WTC11 (cell line): ENCODE measurements around the gene SEPTIN10. TPM values are rescaled to one million over a fixed set of nuclear protein-coding genes. Genes with fewer than 3 reads are reported as not detected.

Experiments
- ATAC-seq: fragments of 200-7000 bp; cut with Tn5 transposase; 2 replicates; pipeline ENCODE4 v1.10.0; 2021; ENCODE audit warnings: mild to moderate bottlenecking, moderate library complexity
- CTCF ChIA-PET: fragments of 300-600 bp; sonication (Branson Sonifier 250); formaldehyde crosslinking; loops from one replicate; lab custom pipeline; 2021; ENCODE audit warnings: antibody characterized with exemption; lab: Charles Lee
- POLR2A ChIA-PET: fragments of 350-600 bp; sonication (Branson Sonifier 250); formaldehyde crosslinking; loops from one replicate; lab custom pipeline; 2021; ENCODE audit warnings: antibody characterized with exemption; lab: Charles Lee
- DNase-seq: peaks from one replicate; pipeline ENCODE4 v3.0.0; 2021; ENCODE audit warnings: low spot score
- H3K27ac Mint-ChIP-seq: 2 replicates; pipeline ENCODE4 v1.8.0; 2021; ENCODE audit warnings: mixed read lengths
- H3K27me3 Mint-ChIP-seq: 2 replicates; pipeline ENCODE4 v1.8.0; 2021; ENCODE audit warnings: low read depth, mild to moderate bottlenecking, moderate library complexity, mixed read lengths
- H3K36me3 Mint-ChIP-seq: 2 replicates; pipeline ENCODE4 v1.8.0; 2021; ENCODE audit warnings: mixed read lengths
- H3K4me1 Mint-ChIP-seq: 2 replicates; pipeline ENCODE4 v1.8.0; 2022; ENCODE audit warnings: mixed read lengths
- H3K4me3 Mint-ChIP-seq: 2 replicates; pipeline ENCODE4 v1.8.0; 2021; ENCODE audit warnings: mild to moderate bottlenecking, moderate library complexity, mixed read lengths
- H3K9me3 Mint-ChIP-seq: 2 replicates; pipeline ENCODE4 v1.8.0; 2021; ENCODE audit warnings: mixed read lengths
- ATF1 ChIP-seq: sonication (generic); formaldehyde crosslinking; IDR thresholded peaks from 2 replicates; pipeline ENCODE4 v1.8.1; 2023; ENCODE audit warnings: mild to moderate bottlenecking, moderate library complexity, missing genetic modification reagents
- GRHL2 ChIP-seq: fragments of 250-450 bp; sonication (Bioruptor Pico); IDR thresholded peaks from 2 replicates; pipeline ENCODE4 v1.8.0; 2022; ENCODE audit warnings: mild to moderate bottlenecking, moderate library complexity; ENCODE audit not compliant: insufficient replicate concordance, severe bottlenecking
- JAZF1 ChIP-seq: fragments of 250-450 bp; sonication (Bioruptor Pico); IDR thresholded peaks from 2 replicates; pipeline ENCODE4 v1.9.0; 2021; ENCODE audit warnings: moderate library complexity, mild to moderate bottlenecking, inconsistent platforms
- NFE2L1 ChIP-seq: sonication (generic); formaldehyde crosslinking; IDR thresholded peaks from 2 replicates; pipeline ENCODE4 v1.8.1; 2023; ENCODE audit warnings: missing genetic modification reagents
- NR1H2 ChIP-seq: sonication (generic); formaldehyde crosslinking; IDR thresholded peaks from 2 replicates; pipeline ENCODE4 v1.9.0; 2021; ENCODE audit warnings: mild to moderate bottlenecking, moderate library complexity, missing genetic modification reagents
- NR3C1 ChIP-seq: sonication (generic); formaldehyde crosslinking; conservative IDR thresholded peaks from 2 replicates; pipeline ENCODE4 v1.8.1; 2023; ENCODE audit warnings: low read depth, mild to moderate bottlenecking, missing genetic modification reagents
- RELA ChIP-seq: sonication (generic); formaldehyde crosslinking; IDR thresholded peaks from 2 replicates; pipeline ENCODE4 v1.8.1; 2022; ENCODE audit warnings: missing genetic modification reagents, mild to moderate bottlenecking, borderline replicate concordance
- RORB ChIP-seq: fragments of 250-450 bp; sonication (Bioruptor Pico); IDR thresholded peaks from 2 replicates; pipeline ENCODE4 v1.9.0; 2021; ENCODE audit warnings: mild to moderate bottlenecking
- ZNF232 ChIP-seq: sonication (generic); formaldehyde crosslinking; IDR thresholded peaks from 2 replicates; pipeline ENCODE4 v1.8.0; 2022; ENCODE audit warnings: mild to moderate bottlenecking, missing genetic modification reagents
- ZNF423 ChIP-seq: fragments of 250-450 bp; sonication (Bioruptor Pico); IDR thresholded peaks from 2 replicates; pipeline ENCODE4 v2.1.2; 2022; ENCODE audit warnings: mild to moderate bottlenecking, moderate library complexity
- total RNA-seq: library from RNA; stranded (reverse); gene quantifications from 3 replicates; pipeline ENCODE4 v1.2.3, GENCODE V29; 2021
- TF ChIP-seq, protein P1 (sequence below): fragments of 250-450 bp; sonication (Bioruptor Pico); IDR thresholded peaks from 2 replicates; pipeline ENCODE4 v1.9.0; 2021; ENCODE audit warnings: mild to moderate bottlenecking
- TF ChIP-seq, protein P2 (sequence below): fragments of 200-600 bp; IDR thresholded peaks from 2 replicates; pipeline ENCODE4 v1.8.0; 2022; ENCODE audit warnings: antibody characterized with exemption
- TF ChIP-seq, protein P3 (sequence below): sonication (generic); formaldehyde crosslinking; IDR thresholded peaks from 2 replicates; pipeline ENCODE4 v1.8.0; 2023; ENCODE audit warnings: missing genetic modification reagents
- TF ChIP-seq, protein P4 (sequence below): sonication (generic); formaldehyde crosslinking; IDR thresholded peaks from 2 replicates; pipeline ENCODE4 v1.8.1; 2022; ENCODE audit warnings: mild to moderate bottlenecking, moderate library complexity, missing genetic modification reagents
- TF ChIP-seq, protein P5 (sequence below): sonication (generic); formaldehyde crosslinking; IDR thresholded peaks from 2 replicates; pipeline ENCODE4 v1.8.1; 2023; ENCODE audit warnings: mild to moderate bottlenecking, moderate library complexity, missing genetic modification reagents

Gene SEPTIN10
- total RNA-seq, 1 experiment from 2014 or later = 86.8 TPM

DNA sequence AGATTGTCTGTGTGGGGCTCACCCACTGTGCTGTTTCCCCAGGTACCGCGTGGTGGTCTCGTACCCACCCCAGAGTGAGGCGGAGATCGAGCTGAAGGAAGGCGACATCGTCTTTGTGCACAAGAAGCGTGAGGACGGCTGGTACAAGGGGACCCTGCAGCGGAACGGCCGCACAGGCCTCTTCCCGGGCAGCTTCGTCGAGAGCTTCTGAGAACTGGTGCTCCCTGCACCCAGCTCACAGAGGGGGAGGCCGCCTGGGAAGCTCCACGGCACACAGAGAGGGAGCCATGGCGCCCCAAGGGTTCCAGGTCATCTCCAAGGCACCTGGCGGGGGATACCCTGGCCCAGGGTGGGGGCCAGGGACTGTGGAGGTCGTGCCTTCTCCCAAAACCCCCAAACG lies 112.3 kb downstream of the SEPTIN10 start:
- Mint-ChIP-seq H3K36me3 (no peaks in the 10 kb centered on the region), H3K4me3 (no peak overlapping the region), H3K9me3 (peaks cover 17% of the 10 kb centered on the region), H3K4me1 (0 out of 2 replicates have a peak, but pooled peaks cover 5% of the 10 kb centered on the region), H3K27me3 (no peaks in the 10 kb centered on the region), H3K27ac (no peak overlapping the region)
- POLR2A ChIA-PET = no interaction called here
- CTCF ChIA-PET = interaction anchor here (2.2 kb wide), 1 partner anchor 9 kb away, joined by 11 read pairs; no protein-coding TSS in a partner anchor
- TF ChIP-seq, protein P1, sequence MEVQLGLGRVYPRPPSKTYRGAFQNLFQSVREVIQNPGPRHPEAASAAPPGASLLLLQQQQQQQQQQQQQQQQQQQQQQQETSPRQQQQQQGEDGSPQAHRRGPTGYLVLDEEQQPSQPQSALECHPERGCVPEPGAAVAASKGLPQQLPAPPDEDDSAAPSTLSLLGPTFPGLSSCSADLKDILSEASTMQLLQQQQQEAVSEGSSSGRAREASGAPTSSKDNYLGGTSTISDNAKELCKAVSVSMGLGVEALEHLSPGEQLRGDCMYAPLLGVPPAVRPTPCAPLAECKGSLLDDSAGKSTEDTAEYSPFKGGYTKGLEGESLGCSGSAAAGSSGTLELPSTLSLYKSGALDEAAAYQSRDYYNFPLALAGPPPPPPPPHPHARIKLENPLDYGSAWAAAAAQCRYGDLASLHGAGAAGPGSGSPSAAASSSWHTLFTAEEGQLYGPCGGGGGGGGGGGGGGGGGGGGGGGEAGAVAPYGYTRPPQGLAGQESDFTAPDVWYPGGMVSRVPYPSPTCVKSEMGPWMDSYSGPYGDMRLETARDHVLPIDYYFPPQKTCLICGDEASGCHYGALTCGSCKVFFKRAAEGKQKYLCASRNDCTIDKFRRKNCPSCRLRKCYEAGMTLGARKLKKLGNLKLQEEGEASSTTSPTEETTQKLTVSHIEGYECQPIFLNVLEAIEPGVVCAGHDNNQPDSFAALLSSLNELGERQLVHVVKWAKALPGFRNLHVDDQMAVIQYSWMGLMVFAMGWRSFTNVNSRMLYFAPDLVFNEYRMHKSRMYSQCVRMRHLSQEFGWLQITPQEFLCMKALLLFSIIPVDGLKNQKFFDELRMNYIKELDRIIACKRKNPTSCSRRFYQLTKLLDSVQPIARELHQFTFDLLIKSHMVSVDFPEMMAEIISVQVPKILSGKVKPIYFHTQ (CRISPR knock-in tag) = no peak
- no peak for ATAC-seq
- no peak for DNase-seq

DNA sequence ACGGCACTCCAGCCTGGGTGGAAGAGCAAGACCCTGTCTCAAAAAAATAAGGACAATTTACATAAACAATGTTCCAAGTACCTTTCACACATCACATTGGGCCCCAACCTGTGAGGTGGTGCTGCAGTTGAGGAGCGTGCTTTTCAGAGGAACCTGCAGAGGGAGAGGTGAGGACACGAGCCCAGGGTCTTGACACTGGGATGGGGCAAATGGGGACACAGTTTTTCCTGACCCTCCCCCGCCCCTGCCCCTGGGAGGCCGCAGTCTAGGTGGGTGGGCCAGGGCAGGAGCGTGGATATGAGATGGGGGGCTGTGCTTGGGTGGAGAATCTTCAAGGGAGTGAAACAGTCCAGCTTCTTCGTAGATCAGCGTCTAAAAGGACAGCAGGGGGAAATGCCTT lies 112.9 kb downstream of the SEPTIN10 start:
- H3K4me3 Mint-ChIP-seq = no peak overlapping the region
- no peaks in the 10 kb centered on the region for H3K27me3 Mint-ChIP-seq
- peaks cover 19% of the 10 kb centered on the region for H3K9me3 Mint-ChIP-seq
- 0 out of 2 replicates have a peak, but pooled peaks cover 3% of the 10 kb centered on the region for H3K36me3 Mint-ChIP-seq
- no peak overlapping the region for H3K27ac Mint-ChIP-seq
- DNase-seq (no peak), ATAC-seq (peak; percentile 46)
- CTCF ChIA-PET = interaction anchor here (2.2 kb wide), 1 partner anchor 9 kb away, joined by 11 read pairs; no protein-coding TSS in a partner anchor
- H3K4me1 Mint-ChIP-seq = 0 out of 2 replicates have a peak, but pooled peaks cover 5% of the 10 kb centered on the region
- TF ChIP-seq, protein P2, sequence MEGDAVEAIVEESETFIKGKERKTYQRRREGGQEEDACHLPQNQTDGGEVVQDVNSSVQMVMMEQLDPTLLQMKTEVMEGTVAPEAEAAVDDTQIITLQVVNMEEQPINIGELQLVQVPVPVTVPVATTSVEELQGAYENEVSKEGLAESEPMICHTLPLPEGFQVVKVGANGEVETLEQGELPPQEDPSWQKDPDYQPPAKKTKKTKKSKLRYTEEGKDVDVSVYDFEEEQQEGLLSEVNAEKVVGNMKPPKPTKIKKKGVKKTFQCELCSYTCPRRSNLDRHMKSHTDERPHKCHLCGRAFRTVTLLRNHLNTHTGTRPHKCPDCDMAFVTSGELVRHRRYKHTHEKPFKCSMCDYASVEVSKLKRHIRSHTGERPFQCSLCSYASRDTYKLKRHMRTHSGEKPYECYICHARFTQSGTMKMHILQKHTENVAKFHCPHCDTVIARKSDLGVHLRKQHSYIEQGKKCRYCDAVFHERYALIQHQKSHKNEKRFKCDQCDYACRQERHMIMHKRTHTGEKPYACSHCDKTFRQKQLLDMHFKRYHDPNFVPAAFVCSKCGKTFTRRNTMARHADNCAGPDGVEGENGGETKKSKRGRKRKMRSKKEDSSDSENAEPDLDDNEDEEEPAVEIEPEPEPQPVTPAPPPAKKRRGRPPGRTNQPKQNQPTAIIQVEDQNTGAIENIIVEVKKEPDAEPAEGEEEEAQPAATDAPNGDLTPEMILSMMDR = no peak
- TF ChIP-seq ATF1 (CRISPR knock-in tag) (no peak), ZNF232 (CRISPR knock-in tag) (no peak), JAZF1 (CRISPR knock-in tag) (no peak), RORB (no peak), NR1H2 (no peak), NFE2L1 (CRISPR knock-in tag) (no peak), ZNF423 (CRISPR knock-in tag) (no peak), GRHL2 (CRISPR knock-in tag) (no peak), NR3C1 (CRISPR knock-in tag) (no peak), RELA (CRISPR knock-in tag) (no peak)
- TF ChIP-seq, protein P3, sequence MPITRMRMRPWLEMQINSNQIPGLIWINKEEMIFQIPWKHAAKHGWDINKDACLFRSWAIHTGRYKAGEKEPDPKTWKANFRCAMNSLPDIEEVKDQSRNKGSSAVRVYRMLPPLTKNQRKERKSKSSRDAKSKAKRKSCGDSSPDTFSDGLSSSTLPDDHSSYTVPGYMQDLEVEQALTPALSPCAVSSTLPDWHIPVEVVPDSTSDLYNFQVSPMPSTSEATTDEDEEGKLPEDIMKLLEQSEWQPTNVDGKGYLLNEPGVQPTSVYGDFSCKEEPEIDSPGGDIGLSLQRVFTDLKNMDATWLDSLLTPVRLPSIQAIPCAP = no peak
- TF ChIP-seq, protein P4, sequence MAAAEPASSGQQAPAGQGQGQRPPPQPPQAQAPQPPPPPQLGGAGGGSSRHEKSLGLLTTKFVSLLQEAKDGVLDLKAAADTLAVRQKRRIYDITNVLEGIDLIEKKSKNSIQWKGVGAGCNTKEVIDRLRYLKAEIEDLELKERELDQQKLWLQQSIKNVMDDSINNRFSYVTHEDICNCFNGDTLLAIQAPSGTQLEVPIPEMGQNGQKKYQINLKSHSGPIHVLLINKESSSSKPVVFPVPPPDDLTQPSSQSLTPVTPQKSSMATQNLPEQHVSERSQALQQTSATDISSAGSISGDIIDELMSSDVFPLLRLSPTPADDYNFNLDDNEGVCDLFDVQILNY (CRISPR knock-in tag) = no peak
- TF ChIP-seq, protein P5, sequence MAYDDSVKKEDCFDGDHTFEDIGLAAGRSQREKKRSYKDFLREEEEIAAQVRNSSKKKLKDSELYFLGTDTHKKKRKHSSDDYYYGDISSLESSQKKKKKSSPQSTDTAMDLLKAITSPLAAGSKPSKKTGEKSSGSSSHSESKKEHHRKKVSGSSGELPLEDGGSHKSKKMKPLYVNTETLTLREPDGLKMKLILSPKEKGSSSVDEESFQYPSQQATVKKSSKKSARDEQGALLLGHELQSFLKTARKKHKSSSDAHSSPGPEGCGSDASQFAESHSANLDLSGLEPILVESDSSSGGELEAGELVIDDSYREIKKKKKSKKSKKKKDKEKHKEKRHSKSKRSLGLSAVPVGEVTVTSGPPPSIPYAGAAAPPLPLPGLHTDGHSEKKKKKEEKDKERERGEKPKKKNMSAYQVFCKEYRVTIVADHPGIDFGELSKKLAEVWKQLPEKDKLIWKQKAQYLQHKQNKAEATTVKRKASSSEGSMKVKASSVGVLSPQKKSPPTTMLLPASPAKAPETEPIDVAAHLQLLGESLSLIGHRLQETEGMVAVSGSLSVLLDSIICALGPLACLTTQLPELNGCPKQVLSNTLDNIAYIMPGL (CRISPR knock-in tag) = no peak
- POLR2A ChIA-PET = no interaction called here
